H1 (cell line): ENCODE data around the gene AP2A2. TPM values are rescaled to one million over a fixed set of nuclear protein-coding genes. Genes with fewer than 3 reads are reported as not detected.

Source experiments
- ATF3 ChIP-seq: IDR thresholded peaks from 2 replicates; pipeline ENCODE4 v1.6.1; 2011; ENCODE audit warnings: low read depth, mild to moderate bottlenecking, low read length; ENCODE audit not compliant: insufficient read depth
- KDM1A ChIP-seq: fragments of 200-600, 300-600 bp; sonication (generic); IDR thresholded peaks from 2 replicates; pipeline ENCODE4 v1.7.1; 2016; ENCODE audit warnings: mild to moderate bottlenecking, low read length, borderline replicate concordance
- SRF ChIP-seq: IDR thresholded peaks from 2 replicates; pipeline ENCODE4 v1.6.1; 2011; ENCODE audit warnings: mild to moderate bottlenecking, low read depth, low read length, moderate library complexity
- SUZ12 ChIP-seq: fragments of 200-600 bp; sonication (generic); IDR thresholded peaks from 2 replicates; pipeline ENCODE4 v1.6.1; 2012; ENCODE audit warnings: mild to moderate bottlenecking, inconsistent platforms, low read length, moderate library complexity, mixed read lengths
- polyA plus RNA-seq, 7 experiments: library from polyadenylated mRNA; depleted of rRNA in 3 of 7; stranded (reverse) in 5 of 7; unstranded in 2 of 7; fragments of >200 nt in 5 of 7; fragments of 200-250 nt in 2 of 7; gene quantifications; 1 replicate in 5 of 7; 2 replicates in 1 of 7; 4 replicates in 1 of 7; pipeline versions ENCODE4 v1.2.1 to v1.2.3, GENCODE V29; 2011 to 2013; ENCODE audit warnings: missing spikeins in 2 of 7, mixed read lengths in 2 of 7
- total RNA-seq: library from RNA; stranded (reverse); fragmentation: NEBNext Ultra II Directional; extraction: Animal tissue kit (Norgen Biotek cat#: 25700); gene quantifications from 2 replicates; pipeline ENCODE4 v1.2.1, GENCODE V29; 2021

Gene AP2A2
- total and polyA plus RNA-seq, 2 of the 8 experiments (the other 6 are each of a cell fraction or from before 2014, with no cell fraction given): 50.0 to 65.0 TPM

DNA sequence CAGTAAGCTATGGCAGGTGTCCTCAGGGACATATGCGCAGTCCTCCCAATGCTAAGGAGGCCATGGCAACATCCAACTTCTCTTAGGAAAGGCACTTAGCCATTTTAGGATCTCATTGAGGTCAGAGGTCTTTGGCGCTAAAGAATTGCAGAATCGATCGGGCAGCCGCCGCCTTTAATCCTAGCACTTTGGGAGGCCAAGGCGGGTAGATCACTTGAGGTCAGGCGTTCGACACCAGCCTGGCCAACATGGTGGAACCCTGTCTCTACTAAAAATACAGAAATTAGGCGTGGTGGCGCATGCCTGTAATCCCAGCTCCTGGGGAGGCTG, 13.8 kb upstream of the AP2A2 start (continued):
- TF ChIP-seq SUZ12 (no peak), ATF3 (no peak), KDM1A (no peak), SRF (no peak)
- TF ChIP-seq, all 59 proteins: peak for 0
